Ovary (tissue), 9 donors: Measurements from ENCODE around the gene FAM222A. TPM values are rescaled to one million over a fixed set of nuclear protein-coding genes. Genes with fewer than 3 reads are reported as not detected.

ENCODE experiments used
- DNase-seq, 5 donors: peaks; one replicate each; pipeline ENCODE4 v3.0.0-alpha.2; 2019 to 2020
- H3K27ac ChIP-seq, 2 donors: fragments of 200-600 bp; one replicate each; pipeline versions ENCODE4 v1.5.1 to v1.8.0; 2019 to 2022
- H3K27me3 ChIP-seq: fragments of 200-600 bp; one replicate; pipeline ENCODE4 v1.8.0; 2022
- H3K36me3 ChIP-seq: fragments of 200-600 bp; sonication (generic); one replicate; pipeline ENCODE4 v1.5.1; 2019
- H3K4me1 ChIP-seq: one replicate; pipeline ENCODE4 v1.8.1; 2013; ENCODE audit warnings: mild to moderate bottlenecking, moderate library complexity; ENCODE audit not compliant: insufficient read depth
- H3K4me3 ChIP-seq: fragments of 200-600 bp; sonication (generic); one replicate; pipeline ENCODE4 v1.5.1; 2017
- H3K9me3 ChIP-seq, 2 donors: fragments of 200-600 bp in 1 of 2; sonication (generic) in 1 of 2; one replicate each; pipeline versions ENCODE4 v1.5.1 to v1.8.1; 2013 to 2019; ENCODE audit warnings: mild to moderate bottlenecking in 1 of 2, moderate library complexity in 1 of 2
- EP300 ChIP-seq: sonication (generic); formaldehyde crosslinking; IDR thresholded peaks from one replicate; pipeline ENCODE4 v1.6.1; 2017; ENCODE audit warnings: antibody characterized with exemption
- POLR2A ChIP-seq: fragments of 450-650 bp; IDR thresholded peaks from one replicate; pipeline ENCODE4 v1.6.1; 2017; ENCODE audit warnings: antibody characterized with exemption, mild to moderate bottlenecking, moderate library complexity
- WGBS, 3 donors: extraction: QIAGEN DNeasy Blood & Tissue Kit in 1 of 3; methylation state at CpG; one replicate each; pipeline versions ENCODE4 v1.1.5 to v1.1.7; 2013 to 2017; 5-methylcytosine and 5-hydroxymethylcytosine counted together
- intact Hi-C, 4 donors: fragments of 100-400 bp; cut with DNase I; formaldehyde crosslinking; loops; one replicate each; pipeline versions ENCODE4 v1.11.0 to v1.15.1; 2022 to 2023
- polyA plus RNA-seq, 2 donors: library from polyadenylated mRNA; stranded (reverse); fragments of 200-250 nt in 1 of 2; fragments of 350-450 nt in 1 of 2; fragmentation: Illumina TruSeq in 1 of 2; extraction: RNeasy Lipid Tissue Mini Kit (QIAGEN cat#74804) in 1 of 2; gene quantifications; one replicate each; pipeline ENCODE4 v1.2.3, GENCODE V29; 2013 to 2014
- total RNA-seq, 7 donors: library from RNA; depleted of rRNA in 2 of 7; stranded (reverse); fragments of >200 nt in 2 of 7; fragmentation: NEBNext Ultra II Directional in 3 of 7; extraction: Animal tissue kit (Norgen Biotek cat#: 25700) in 3 of 7; gene quantifications; one replicate each; pipeline versions ENCODE4 v1.1.0 to v1.2.4, GENCODE V29; 2016 to 2023
- TF ChIP-seq, protein P1 (sequence below), 3 donors: fragments of 450-650 bp in 2 of 3; fragments of 200-600 bp in 1 of 3; IDR thresholded peaks; one replicate each; pipeline versions ENCODE4 v1.5.1 to v1.8.0; 2016 to 2022; ENCODE audit warnings: antibody characterized with exemption in 3 of 3, mild to moderate bottlenecking in 1 of 3
- donor health status: DM: no; HTN: no; CAD: no; lungs with moderate emphysema.
- donor health status: DM: no; HTN: no; CAD: no.
- donor health status: Bipolar disorder and iron deficiency.
- donor health status: DM: yes; HTN: yes; CAD: no.
- donor health status: DM: no; HTN: no; CAD: no.
- donor health status: DM: yes; HTN: yes; CAD: no.

FAM222A gene
- total and polyA plus RNA-seq, 9 donors, result 4.8 to 28.4 (median 13.7) TPM

DNA sequence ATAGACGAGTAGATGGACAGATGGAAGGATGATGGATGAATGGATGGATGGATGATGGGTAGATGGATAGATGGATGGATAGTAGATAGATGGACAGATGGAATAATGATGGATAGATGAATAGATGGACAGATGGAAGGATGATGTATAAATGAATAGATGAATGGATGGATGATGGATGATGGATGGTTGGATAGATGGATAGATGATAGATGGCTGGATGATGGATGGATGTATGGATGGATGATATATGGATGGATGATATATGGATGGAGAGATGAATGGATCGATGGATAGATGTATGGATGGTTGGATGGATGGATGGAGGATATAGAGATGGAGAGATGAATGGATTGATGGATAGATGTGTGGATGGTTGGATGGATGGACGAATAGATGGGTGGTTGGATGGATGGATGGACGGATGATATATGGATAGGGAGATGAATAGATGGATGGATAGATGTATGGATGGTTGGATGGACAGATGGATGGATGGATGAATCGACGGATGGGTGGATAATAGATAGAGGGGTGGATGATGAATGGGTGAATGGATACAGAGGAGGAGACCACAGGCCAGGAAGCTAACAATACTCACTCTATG lies 100.3 kb downstream of the FAM222A start:
- Histone ChIP-seq H3K4me1 (no peaks in the 10 kb centered on the region), H3K4me3 (no peak overlapping the region), H3K27ac (no peak overlapping the region), H3K27me3 (no peaks in the 10 kb centered on the region), H3K36me3 (no peaks in the 10 kb centered on the region), H3K9me3 (no peaks in the 10 kb centered on the region)
- intact Hi-C loops, result no loop called here
- DNase-seq, result no peak
- WGBS, 3 donors, result 92 to 94% (median 94%) methylated on average over 6 of the region's 6 CpGs
- TF ChIP-seq EP300, result no peak
- no peak for TF ChIP-seq POLR2A
- TF ChIP-seq, protein P1, sequence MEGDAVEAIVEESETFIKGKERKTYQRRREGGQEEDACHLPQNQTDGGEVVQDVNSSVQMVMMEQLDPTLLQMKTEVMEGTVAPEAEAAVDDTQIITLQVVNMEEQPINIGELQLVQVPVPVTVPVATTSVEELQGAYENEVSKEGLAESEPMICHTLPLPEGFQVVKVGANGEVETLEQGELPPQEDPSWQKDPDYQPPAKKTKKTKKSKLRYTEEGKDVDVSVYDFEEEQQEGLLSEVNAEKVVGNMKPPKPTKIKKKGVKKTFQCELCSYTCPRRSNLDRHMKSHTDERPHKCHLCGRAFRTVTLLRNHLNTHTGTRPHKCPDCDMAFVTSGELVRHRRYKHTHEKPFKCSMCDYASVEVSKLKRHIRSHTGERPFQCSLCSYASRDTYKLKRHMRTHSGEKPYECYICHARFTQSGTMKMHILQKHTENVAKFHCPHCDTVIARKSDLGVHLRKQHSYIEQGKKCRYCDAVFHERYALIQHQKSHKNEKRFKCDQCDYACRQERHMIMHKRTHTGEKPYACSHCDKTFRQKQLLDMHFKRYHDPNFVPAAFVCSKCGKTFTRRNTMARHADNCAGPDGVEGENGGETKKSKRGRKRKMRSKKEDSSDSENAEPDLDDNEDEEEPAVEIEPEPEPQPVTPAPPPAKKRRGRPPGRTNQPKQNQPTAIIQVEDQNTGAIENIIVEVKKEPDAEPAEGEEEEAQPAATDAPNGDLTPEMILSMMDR (IDR thresholded peaks at IDR 0.05), result no peak

DNA sequence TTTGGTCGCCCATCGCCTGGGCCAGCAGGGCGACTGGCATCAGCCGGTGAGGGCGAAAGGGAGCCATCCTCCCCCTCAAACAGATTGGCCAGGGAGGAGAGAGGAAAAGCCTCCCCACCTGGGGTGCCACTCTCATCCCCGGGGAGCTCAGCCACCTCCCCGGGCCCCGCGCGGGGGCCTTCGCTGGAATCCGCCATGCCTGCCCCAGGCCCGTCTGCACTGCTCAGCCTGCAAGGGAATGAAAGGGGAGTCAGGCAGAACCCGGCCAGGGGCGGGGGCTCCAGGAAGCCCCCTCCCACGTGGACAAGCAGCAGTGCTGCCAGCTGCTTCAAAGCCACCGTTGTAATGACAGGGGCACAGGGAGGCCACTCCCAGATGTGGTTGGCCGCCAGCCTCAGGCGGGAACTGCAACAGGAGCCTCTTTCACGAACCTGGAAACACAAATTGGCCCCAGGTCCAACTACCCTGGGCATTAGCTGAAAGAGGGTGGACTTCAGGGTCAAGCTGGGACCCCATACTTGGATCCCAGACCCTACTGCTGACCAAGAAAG lies 101.0 kb downstream of the FAM222A start:
- no peaks in the 10 kb centered on the region for H3K36me3 ChIP-seq
- H3K27ac ChIP-seq, result no peak overlapping the region
- H3K9me3 ChIP-seq, result no peaks in the 10 kb centered on the region
- intact Hi-C loops, result no loop called here
- no peak overlapping the region for H3K4me3 ChIP-seq
- H3K4me1 ChIP-seq, result no peaks in the 10 kb centered on the region
- H3K27me3 ChIP-seq, result no peaks in the 10 kb centered on the region
- TF ChIP-seq, protein P1 (IDR thresholded peaks at IDR 0.05), result no peak
- no peak for TF ChIP-seq POLR2A
- no peak for TF ChIP-seq EP300
- WGBS, 3 donors, result 75 to 81% (median 80%) methylated on average over 20 of the region's 20 CpGs
- no peak for DNase-seq

DNA sequence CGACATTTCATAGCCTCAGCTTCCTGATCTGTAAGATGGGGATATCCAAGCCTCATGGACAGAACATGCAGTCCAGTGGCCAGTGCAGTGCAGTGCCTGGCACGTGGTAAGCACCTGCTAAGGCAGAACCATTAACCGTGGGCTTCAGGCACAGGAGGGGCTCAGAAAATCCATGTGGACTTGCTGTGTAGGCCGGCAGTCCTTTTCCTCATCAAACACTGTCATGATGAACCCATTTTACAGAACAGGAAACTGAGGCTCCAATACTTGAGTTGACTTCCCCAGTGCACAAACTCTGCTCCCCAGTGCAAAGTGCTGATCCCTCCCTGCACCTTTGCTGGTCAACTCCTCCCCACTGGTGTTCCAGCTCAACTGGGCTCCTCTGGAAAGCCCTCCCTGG lies 101.6 kb downstream of the FAM222A start:
- Histone ChIP-seq H3K27ac (no peak overlapping the region), H3K4me3 (no peak overlapping the region), H3K9me3 (no peaks in the 10 kb centered on the region), H3K36me3 (no peaks in the 10 kb centered on the region), H3K27me3 (no peaks in the 10 kb centered on the region), H3K4me1 (no peaks in the 10 kb centered on the region)
- DNase-seq, result no peak
- intact Hi-C loops, result no loop called here
- no peak for TF ChIP-seq EP300
- TF ChIP-seq, protein P1 (IDR thresholded peaks at IDR 0.05), result no peak
- no peak for TF ChIP-seq POLR2A
- 87 to 91% (median 89%) methylated on average over 4 of the region's 4 CpGs for WGBS, 3 donors

DNA sequence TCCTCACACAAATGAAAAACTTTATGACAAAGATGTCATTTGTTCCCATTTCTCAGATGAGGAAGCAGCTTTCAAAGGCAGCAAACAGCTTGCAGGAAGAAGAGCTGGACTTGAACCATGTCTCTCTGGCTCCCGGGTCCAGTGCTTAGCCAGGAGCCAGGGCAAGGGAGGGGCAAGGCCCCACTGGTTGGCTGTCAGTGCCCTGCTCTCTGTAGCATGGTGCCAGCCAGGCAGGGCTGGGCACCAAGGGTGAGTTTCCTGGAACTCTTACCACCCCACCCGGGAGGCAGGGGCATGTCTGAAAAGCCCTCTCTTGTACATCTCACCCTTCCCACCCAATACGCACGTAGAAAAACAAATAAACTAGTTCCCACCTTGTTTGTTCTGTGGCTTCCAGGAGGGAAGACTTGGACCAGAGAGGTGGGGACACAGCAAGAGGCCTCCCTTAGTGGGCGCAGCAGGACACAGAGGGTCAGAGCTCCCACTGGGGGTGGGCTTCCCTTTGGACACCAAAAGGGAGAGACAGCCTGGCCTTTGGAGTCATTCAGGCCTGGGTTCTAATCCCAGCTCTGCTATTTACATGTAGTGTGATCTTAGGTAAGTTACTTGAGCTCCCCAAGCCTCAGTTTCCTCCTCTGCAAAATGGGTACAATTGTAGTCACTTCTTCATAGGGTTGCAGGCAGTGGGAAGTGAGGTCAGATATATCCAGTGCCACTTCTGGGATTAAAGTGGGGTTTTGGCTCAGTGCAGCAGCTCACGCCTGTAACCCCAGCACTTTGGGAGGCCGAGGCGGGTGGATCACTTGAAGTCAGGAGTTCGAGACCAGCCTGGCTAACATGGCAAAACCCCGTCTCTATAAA lies 102.4 kb downstream of the FAM222A start:
- Histone ChIP-seq H3K4me3 (no peak overlapping the region), H3K4me1 (no peaks in the 10 kb centered on the region), H3K27ac (no peak overlapping the region), H3K27me3 (no peaks in the 10 kb centered on the region), H3K9me3 (no peaks in the 10 kb centered on the region), H3K36me3 (no peaks in the 10 kb centered on the region)
- DNase-seq, result no peak
- WGBS, 3 donors, result 81 to 85% (median 84%) methylated on average over 10 of the region's 10 CpGs
- intact Hi-C loops, result no loop called here
- TF ChIP-seq EP300 (no peak), POLR2A (no peak)
- TF ChIP-seq, protein P1 (IDR thresholded peaks at IDR 0.05), result no peak
